RPMI8226 (cell line): ENCODE results near the gene C2CD2L.
"Not testable (repeated sequence)": the region's sequence is repeated elsewhere in the genome, so short reads cannot be mapped to it uniquely, and the experiment has no call there.

Experiments used
- DNase-seq: peaks from one replicate; pipeline ENCODE4 v3.0.0-alpha.2; 2015

Gene C2CD2L

DNA sequence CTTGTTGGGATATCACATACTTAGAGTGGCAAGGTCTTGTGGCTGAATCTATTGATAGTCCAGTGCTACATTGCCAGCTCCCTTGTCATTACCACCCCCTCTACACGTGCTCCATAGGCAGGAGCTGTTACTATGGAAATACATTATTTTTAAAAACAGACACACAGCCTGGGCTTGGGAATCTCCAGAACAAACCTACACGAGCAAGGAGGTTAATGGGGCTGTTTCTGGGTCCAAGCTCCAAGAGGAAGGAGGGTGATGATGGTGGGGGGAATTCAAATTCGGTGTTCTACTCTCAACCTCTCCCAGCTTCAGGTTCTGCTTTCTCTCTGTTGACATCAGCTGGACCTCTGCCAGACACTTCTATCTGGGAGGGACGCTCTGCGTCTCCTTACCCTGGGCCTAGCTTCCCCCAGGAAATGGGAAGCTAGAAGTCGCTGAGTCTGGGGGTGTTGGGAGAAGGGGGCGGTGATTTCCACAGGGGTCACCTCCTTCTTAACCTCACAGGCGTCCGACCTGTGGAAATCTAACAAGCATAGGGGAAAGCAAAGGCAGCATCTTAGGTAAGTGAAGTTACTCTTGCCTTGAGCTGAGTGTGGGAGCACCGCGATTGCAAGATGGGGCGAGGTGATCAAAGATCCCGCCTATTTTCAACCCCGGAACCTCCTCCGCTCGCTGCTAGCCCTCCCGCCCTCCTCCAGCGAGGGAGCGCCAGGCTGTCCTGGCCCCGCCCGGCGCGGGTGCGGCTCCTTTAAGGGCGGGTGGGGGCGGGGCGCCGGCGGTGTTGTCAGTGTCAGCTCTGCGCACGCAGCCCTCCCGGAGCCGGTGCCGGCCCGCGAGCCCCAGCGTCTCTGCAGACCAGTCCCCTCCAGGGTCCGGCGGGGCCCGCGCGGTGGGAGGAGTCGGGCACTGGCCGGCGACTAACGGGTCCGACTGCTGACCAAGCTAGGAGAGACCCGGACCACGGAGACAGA lies at the start of gene C2CD2L:
TSS of gene C2CD2L (plus strand) at position 781 of the 974 bp plus-strand sequence. CDS start 398 bp downstream, outside the sequence.
- peak; percentile 92 for DNase-seq

- DNase-seq: not testable (repeated sequence)
Observed at GRCh38 chr11:119059128-119059527, 48.0 kb upstream of the C2CD2L start.

GRCh38 chr11:119061256-119061655 lies 45.9 kb upstream of the C2CD2L start:
- DNase-seq: no peak

DNA sequence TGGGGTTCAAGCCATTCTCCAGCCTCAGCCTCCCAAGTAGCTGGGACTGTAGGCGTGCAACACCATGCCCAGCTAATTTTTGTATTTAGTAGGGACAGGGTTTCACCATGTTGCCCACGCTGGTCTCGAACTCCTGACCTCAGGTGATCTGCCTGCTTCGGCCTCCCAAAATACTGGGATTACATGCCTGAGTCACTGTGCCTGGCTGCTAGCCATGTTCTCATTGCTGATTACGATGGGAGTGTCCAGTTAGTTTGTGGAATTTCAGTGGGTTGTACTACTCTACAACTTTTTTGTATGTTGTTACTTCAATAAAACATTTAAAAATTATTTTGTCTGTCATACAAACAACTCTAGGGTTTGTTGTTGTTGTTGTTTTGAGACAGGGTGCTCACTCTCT lies 44.4 kb upstream of the C2CD2L start:
- no peak for DNase-seq

DNA sequence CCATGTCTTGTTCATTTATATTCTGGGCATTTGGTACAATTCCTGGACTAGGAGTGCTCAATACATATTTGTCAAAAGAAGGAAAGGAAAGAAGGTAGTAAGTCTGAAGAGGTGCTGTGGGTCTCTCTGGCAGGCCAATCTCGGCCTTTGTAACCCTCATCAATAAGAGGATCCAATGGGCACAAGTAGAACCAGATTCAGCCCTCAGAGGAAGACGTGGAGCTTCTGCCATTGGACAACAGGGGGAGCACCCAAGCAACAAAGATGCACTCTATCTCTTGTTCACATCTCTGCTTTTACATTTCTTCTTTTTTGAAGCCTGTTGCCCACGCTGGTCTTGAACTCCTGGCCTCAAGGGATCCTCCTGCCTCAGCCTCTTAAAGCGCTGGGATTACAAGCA lies 41.8 kb upstream of the C2CD2L start:
- peak; percentile 51 for DNase-seq

DNA sequence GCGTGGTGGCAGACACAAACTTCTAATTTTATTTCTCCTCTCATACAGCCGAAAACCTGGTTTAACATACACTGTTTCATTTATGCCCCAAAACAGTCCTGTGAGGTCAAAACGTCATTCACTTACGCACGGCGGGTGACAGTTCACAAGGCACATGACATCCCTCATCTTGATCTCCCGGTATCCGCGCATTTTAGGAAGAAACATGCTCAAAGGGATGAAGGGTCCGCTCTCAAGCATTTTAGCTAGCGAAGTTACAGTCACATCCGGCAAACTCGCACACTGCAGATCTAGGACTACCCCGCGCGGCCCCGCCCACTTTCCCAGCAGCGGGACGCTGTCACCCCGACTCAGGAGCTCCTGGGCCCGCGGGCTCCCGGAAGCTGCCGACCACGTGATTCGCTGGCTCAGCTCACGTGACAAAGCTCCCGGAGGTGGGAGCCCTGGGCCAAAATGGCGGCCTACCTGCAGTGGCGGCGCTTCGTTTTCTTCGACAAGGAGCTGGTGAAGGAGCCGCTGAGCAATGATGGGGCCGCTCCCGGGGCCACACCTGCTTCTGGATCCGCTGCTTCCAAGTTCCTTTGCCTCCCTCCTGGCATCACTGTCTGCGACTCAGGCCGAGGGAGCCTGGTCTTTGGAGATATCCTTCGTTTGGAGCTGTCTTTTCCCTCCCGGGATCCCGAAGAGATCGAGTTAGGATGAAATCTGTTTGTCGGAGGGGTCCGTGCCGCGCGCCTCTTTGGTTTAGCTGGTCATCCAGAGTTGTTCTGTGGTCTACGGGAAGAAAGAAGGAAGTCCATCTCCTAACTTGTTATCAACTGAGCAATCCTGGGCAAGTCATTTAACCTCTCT lies 39.5 kb upstream of the C2CD2L start, which contains the start of gene VPS11:
TSS of gene VPS11 (plus strand) at position 448 of the 852 bp plus-strand sequence. CDS start at position 454, 6 bp downstream.
- peak; percentile 95 for DNase-seq

DNA sequence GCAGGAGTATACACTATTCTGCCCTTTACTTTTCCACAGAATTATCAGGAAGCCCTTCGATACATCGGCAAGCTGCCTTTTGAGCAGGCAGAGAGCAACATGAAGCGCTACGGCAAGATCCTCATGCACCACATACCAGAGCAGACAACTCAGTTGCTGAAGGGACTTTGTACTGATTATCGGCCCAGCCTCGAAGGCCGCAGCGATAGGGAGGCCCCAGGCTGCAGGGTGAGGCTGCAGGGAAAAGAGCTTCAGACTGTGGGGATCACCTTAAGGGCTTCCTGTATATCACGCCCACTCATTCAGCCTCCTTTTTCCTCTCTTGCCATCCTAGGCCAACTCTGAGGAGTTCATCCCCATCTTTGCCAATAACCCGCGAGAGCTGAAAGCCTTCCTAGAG lies 29.3 kb upstream of the C2CD2L start:
- DNase-seq: no peak

GRCh38 chr11:119078675-119079420 lies 28.3 kb upstream of the C2CD2L start:
- DNase-seq: no peak

DNA sequence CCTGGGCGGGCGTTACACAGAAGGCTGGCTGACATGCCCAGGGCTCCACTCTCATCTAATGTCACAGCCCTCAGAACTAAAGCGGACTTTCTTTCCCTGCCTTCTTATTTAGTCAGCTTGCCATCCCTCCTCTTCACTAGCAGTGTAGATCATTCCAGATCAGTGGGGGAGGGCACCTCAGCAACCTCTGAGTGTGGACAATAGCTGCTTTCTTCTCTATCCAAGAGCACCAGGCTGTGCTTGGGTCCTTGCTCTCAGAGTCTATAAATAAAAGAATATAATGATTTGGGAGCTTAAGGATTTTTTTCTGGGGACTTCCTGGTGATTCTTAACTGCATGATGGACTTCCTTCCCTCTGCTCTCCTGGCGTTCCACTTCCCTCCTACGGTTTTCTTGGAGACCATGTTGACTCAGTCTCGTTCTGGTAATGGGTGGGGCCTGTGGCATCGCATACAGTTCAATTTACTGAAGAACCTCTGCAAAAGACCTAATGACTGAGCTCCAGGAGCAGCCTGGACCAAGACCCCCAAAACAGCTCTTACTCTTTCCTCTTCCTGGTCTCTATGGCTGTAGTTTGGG lies 25.4 kb upstream of the C2CD2L start:
- no peak for DNase-seq

DNA sequence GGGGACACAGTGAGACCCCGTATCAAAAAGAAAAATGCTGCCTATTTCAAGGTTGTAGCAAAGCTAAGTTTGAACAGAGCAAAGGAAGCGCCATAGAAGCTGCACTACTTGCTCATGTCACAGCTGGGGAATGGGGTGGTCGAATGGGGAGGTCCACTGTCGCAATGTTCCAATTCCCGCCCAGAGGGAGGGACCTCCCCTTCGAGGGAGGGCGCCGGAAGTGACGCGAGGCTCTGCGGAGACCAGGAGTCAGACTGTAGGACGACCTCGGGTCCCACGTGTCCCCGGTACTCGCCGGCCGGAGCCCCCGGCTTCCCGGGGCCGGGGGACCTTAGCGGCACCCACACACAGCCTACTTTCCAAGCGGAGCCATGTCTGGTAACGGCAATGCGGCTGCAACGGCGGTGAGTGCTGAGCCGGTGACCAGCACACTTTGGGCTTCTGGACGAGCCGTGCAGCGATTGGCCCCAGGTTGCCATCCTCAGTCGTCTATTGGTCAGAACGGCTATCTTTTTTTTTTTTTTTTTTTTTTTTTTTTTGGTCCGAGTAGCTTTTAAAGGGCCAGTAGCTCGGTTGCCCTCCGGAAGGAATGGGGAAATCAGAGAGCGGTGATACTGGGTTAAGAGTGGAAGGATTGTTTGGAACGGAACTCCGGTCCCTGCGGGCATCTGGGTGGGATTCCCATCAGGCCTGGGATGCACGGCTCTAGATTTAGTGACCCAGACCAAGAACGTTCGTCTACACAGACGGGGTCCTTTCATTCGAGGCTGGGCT lies 22.3 kb upstream of the C2CD2L start, which contains the start of gene HMBS:
TSS of gene HMBS (plus strand) at position 219 of the 774 bp plus-strand sequence. CDS start at position 372, 153 bp downstream.
- peak; percentile 92 for DNase-seq

- DNase-seq: no peak
Observed at GRCh38 chr11:119085437-119085847, 21.7 kb upstream of the C2CD2L start.

- DNase-seq: no peak
Observed at GRCh38 chr11:119087123-119087522, 20.0 kb upstream of the C2CD2L start.

DNA sequence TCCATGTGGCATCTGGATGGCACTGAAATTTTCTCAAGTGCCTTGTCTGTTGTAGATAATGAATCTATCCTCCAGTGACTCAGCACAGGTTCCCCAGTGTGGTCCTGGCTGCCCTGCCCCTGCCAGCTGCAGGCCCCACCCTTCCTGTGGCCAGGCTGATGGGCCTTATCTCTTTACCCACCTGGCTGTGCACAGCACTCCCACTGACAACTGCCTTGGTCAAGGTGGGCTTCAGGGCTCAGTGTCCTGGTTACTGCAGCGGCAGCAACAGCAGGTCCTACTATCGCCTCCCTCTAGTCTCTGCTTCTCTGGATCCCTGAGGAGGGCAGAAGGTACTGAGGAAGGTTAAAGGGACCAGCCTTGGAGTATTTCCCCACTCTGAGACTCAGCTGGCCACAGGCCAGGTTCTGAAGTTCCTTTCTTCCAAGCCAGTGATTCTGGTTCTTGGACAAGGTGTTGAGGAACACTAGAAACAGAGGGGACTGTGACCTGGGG lies 19.4 kb upstream of the C2CD2L start:
- DNase-seq: no peak

GRCh38 chr11:119088406-119088805 lies 18.7 kb upstream of the C2CD2L start:
- no peak for DNase-seq

DNA sequence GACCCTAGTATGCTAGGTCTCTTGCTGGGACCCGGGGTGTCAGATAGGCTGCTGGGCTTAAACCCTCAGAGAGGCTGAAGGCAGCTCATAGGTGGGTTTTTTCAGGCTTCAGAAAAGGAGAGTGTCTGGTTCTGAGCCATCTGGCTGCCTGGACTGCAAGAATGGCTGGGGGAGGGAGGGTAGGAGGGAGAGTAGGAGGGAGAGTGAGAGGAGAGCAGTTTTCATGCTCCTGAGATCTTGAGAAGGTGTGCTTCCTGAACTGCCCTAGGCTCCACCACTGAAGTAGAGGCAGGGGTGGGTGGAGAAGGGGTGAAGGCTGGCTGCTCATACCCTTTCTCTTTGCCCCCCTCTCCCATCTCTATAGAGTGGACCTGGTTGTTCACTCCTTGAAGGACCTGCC lies 17.8 kb upstream of the C2CD2L start:
- no peak for DNase-seq

DNA sequence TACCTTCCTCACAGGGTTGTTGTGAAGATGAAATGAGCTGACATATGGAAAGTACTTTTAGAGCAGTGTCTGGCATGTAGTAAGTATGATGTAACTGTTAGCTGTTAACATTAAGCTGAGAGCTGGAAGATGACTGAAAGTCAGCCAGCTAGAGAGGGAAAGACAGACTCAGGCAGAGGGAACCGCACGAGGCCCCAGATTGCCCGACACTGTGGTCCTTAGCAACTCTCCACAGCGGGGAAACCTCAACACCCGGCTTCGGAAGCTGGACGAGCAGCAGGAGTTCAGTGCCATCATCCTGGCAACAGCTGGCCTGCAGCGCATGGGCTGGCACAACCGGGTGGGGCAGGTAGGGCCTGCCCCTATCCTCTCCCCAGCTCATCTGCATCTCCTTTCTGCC lies 16.0 kb upstream of the C2CD2L start:
- DNase-seq: no peak

- no peak for DNase-seq
Observed at GRCh38 chr11:119091966-119092879, 14.9 kb upstream of the C2CD2L start.

DNA sequence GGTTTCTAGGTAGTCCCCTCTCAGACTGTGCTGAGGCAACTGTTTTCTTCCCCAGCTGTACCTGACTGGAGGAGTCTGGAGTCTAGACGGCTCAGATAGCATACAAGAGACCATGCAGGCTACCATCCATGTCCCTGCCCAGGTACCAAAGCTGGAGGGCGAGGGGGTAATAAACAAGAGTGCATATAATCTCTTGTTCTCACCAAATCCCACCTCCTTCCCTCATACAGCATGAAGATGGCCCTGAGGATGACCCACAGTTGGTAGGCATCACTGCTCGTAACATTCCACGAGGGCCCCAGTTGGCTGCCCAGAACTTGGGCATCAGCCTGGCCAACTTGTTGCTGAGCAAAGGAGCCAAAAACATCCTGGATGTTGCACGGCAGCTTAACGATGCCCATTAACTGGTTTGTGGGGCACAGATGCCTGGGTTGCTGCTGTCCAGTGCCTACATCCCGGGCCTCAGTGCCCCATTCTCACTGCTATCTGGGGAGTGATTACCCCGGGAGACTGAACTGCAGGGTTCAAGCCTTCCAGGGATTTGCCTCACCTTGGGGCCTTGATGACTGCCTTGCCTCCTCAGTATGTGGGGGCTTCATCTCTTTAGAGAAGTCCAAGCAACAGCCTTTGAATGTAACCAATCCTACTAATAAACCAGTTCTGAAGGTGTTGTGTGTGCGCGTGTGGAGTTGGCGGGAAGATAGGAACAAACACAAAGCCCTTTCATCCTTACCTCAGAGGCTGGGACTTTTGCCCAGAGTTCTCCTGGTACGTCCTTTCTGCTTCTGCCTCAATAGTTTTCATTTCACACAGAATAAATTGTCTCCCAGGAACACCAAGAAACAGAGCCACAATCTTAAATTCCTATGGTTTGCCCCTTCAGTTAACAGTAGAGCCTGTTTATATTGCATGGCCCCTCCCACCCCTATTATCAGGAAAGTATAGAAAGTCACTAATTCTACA lies 14.0 kb upstream of the C2CD2L start:
- DNase-seq: no peak
